Inflammatory macrophage treated with lipopolysaccharide for 1 hour (primary cell): Measurements from ENCODE around the gene STK40.

ENCODE experiments used
- DNase-seq, 2 donors: peaks; one replicate each; pipeline ENCODE4 v3.0.0-alpha.2; 2020 to 2022

STK40 gene

DNA sequence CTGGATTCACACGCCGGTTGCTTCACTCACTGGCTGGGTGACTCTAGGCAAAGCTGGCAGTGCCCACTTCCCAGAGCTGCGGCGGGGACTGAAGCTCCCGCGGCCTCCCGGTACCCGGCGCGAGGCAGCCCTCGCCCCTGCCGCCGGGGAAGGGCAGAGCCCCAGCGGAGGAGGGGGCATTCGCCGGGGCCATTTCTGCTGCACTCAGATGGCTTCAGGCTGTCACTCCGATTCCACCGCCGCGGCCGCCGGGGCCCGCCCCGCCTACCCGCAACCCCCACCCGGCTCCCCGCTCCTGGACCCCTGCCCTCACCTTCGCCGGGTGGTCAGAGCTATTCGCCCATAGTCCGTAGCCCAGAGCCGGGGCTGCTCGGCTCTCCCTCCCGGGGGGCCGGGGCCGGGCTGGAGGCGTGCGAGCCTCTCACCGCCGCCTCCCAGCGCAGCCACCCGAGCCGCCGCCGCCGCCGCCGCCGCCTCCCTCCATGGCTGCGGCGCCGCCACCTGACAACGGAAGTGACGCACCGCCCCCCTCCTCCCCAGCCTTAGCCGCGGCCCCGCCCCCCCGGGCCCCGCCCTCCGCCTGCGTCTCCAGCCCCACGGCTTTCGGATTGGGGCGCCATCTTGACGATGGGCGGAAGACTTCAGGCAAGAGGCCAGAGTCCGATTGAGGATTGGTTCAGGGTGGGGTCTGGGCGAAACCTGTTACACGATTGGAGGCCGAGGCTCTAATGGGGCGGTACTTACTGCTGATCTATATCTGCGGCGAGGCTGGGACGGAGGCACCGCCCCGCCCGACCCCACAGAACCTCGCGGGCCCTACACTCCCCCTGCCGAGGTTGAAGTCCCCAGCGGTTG lies at the start of gene STK40:
Gene STK40 (minus strand): TSS at position 515 of the 855 bp plus-strand sequence. CDS start 24,592 bp downstream, outside the sequence.
- DNase-seq = peak; percentile 98 to 99

DNA sequence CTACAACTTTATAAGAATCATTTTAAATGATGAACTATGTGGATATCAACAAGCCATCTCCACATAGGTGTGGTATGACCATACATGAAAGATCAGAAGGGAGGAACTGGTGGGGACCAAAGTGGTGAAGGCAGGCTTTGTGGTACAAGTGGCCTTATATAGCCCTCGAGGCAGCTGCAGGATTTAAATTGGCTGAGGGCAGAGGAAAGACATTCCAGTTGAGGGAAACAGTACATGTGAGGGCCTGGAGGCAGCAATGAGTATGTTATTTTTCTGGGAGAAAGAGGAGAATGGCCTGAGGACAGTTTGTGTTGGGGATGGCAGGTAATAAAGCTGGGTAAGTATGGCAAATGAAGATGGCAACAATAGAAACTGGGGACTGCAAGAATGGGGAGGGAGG lies 47.4 kb upstream of the STK40 start:
- DNase-seq = no peak

DNA sequence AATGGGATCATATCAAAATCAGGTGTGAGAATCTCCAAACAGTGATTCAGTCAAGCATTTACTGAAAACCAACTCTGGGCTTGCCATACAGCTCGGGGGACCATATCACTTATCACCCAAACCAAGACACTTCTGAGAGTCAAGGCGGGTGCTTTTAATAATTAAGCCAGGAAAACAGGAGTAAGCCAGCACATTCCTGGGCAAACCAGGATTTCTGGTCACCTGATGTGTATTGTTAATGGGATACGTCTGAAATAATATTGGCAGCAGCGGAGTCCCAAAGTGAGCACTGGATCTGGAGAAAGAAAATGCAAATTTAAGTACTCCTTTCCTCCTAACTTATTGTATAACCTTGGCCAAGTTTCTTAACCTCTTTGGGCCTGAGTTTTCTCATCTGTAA lies 46.9 kb upstream of the STK40 start:
- DNase-seq = no peak

GRCh38 chr1:36425791-36426190 lies 40.1 kb upstream of the STK40 start:
- no peak for DNase-seq

DNA sequence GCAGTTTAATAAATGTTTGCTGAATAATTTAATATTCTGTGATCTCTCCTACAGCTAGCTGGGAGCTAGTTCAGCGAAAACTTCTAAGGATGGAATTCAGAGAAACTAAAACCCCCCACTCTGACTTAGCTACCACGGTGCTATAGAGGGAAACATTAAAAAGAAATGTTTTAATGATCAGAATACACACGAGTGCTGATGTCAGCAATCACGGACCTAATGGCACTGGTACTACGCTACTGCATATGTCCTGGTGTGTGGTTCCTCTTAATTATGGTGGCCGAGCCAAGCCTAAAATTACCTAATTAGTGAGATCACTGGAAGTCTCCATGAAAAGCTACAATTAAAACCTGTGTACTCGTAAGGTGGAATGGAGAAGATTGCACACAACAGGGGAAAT lies 35.9 kb upstream of the STK40 start:
- DNase-seq = no peak

GRCh38 chr1:36420836-36421317 lies 35.2 kb upstream of the STK40 start:
- peak; percentile 95 to 100 for DNase-seq

- DNase-seq = no peak
Observed at GRCh38 chr1:36420409-36420808, 34.7 kb upstream of the STK40 start.

DNA sequence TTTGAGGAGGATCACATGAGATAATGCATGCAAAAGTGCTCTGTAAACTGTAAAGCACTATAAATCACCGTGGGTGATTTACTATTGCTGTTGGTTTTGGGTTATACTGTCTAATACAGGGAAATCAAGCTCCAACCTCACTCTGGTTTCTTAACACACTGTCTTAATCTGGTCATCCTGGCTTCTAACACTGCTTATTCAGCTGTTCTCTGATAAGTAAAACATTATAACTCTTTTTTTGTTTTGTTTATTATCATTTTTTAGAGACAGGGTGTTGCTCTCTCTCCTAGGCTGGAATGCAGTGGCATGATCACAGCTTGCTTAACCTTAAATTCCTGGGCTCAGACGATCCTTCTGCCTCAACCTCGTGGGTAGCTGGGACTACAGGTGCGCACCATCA lies 33.8 kb upstream of the STK40 start:
- no peak for DNase-seq

DNA sequence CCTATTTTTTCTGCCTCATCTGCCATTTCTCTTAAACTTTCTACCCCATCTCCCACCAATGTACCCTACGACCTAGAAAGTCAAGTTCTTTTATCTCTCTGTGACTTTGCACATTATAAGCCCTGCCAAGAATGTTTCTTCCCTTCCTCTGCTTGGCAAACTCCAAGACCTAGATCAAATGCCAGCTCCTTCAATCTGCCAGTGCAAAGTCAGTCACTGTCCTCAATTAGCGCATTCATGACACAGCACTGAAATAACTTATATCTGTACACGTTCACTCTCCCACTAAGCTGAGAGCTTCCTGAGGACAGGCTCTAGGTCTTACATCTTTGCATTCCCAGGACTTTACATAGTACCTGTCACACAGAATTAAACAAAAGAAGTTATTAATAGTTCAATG lies 33.4 kb upstream of the STK40 start:
- no peak for DNase-seq

- no peak for DNase-seq
Observed at GRCh38 chr1:36417931-36418330, 32.2 kb upstream of the STK40 start.

DNA sequence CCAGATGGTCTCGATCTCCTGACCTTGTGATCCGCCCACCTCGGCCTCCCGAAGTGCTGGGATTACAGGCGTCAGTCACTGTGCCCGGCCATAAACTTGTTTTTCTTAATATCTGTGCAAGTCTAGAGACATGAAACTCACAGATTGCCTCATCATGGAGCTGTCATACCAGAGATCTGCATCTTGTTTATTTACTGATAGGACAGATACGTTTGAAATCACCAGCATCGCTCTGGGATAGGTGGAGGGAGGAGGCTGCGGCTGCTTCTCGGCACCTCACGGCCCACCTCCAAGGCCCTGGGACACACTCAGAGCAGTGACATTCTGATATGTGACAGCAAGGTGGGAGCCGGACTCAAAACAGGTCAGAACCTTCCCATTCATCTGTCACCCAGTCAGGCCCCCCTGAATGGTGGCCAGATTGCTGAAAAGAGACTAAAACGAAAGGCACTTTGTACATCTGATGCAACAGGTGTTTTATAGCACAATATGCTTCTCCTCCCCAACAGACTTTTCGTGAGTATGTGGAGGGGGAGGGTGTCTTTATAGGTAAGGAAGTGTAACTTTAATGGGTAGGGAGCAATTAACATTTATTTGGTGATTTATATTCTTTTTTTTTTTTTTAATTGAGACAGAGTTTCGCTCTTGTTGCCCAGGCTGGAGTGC lies 30.1 kb upstream of the STK40 start:
- DNase-seq = no peak

DNA sequence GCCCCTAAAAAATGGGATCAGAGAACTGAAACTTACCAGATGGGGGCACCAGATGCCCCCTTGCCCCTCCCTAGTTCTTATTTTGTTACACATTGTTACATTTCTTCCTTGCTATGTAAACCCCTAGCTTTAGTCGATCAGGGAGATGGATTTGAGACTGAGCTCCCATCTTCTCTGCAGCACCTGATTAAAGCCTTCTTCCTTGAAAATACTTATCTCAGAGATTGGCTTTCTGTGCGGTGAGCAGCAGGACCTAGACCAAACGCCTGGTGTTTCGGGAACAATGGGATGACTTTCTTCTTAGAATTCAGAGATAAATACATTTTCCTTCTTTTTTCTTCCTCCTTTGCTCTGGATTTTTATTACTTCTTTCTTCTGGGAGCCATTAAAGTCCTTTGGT lies 28.7 kb upstream of the STK40 start:
- DNase-seq = no peak

DNA sequence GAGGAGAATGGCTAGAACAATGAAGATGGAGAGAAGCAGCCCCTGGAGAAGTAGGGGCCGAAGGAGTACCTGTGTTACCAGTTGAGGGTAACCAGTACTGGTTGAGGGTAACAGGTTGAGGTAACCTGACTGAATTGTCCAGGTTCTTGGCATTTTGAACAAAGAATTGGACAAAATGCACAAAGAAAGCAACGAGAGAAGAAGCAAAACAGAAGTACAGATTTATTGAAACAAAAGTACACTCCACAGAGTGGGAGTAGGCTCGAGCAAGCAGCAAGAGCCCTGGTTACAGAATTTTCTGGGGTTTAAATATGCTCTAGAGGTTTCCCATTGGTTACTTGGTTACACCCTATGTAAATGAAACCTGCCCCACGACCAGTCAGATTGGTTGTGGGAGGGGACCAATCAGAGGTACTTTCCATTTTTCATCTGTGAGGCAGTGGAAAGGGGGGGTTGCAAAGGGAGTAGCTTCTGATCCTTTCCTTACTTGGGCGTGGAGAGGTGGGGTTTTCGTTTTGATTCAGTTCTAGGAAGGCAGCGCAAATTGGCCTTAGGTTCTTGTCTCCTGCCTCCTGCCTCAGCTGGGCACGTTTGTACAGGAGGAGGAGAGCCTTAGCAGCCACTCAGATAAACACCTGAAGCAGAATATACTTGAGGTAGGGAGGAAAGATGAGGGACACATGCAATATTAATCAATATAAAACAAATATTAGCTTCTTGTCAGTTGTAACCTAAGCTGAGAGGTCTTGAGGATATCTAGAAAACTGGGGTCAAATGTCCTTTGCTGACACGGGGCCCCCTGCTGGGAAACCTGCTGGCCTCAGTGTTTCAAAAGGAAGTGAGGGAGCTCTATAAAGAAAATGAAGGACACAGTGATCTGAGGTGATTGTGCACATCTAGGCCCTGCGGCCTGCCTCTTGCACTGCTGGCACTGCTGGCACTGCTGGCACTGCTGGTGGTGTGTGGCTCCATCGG lies 26.2 kb upstream of the STK40 start:
- DNase-seq = peak; percentile 66 to 82

DNA sequence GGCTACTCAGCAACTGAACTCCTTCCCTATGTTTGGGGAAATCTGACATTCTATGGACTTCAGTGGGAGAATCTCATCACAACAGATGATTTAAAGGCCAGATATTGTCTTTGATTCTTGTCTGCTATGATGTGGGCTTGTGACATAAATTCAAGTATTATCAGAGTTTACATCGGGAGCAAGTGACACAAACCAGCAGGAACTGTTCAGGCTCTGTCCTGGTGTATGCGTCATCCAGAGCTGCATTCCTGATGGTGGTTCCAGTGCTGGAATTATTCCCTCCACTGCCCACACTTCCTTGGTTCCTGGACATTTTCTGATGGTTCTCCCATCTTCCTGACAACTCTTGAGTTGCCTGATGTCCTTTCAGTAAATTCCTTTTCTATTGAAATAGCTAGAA lies 22.8 kb upstream of the STK40 start:
- DNase-seq = no peak

DNA sequence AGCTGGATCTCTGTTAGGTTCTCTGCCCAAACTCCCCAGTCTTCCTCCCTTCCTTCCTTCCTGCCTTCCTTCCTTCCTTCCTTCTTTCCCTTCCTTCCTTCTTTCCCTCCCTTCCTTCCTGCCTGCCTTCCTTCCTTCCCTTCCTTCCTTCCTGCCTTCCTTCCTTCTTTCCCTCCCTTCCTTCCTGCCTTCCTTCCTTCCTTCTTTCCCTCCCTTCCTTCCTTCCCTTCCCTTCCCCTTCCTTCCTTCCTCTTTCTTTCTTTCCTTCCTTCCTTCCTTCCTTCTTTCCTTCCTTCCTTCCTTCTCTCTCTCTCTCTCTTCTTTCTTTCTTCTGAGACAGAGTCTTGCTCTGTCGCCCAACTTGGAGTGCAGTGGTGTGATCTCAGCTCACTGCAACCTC lies 20.7 kb upstream of the STK40 start:
- no peak for DNase-seq

DNA sequence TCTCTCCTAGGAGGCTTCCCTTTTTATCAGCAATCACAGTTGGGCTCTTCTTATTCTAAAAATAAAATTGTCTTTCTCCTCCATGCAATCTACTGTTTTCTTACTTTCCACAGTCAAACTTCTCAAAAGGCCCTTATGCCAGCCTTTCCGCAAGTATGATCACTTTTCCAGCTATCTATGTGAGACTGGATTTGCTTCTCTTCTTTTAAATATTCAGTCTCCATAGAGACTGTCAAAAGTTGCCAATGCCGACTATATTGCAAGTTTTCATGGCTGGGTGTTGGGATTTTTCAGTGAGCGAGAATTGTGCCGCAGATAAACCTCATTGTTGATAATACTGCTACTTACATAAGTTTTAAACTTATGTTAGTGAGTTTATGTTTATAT lies 16.8 kb upstream of the STK40 start:
- no peak for DNase-seq

- no peak for DNase-seq
Observed at GRCh38 chr1:36401602-36402503, 16.1 kb upstream of the STK40 start.

- DNase-seq = peak; percentile 82 to 88
Observed at GRCh38 chr1:36400825-36401601, 15.3 kb upstream of the STK40 start.

GRCh38 chr1:36400514-36400824 lies 14.7 kb upstream of the STK40 start:
- no peak for DNase-seq

DNA sequence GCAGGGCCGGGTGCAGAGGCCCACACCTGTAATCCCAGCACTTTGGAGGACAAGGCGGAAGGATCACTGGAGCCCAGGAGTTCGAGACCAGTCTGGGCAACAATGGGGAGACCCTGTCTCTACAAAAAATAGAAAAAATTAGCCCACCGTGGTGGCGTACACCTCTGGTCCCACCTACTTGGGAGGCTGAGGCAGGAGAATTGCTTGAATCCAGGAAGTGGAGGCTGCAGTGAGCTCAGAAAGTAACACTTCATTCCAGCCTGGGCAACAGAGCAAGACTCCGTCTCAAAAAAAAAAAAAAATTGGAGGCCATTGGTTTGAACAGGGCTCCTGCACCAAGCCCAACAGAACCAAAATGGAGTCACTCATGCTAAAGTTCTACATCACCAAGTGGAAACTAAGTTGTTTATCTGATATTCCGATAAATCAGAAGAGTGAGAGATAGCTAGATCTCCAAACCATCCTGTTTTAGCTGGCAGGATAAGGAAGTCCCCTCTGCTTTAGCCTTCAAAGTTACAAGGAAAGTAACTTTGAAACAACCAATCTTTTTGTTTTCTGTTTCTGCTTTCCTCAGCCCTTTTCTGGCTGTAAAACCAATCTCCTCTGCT lies 12.8 kb upstream of the STK40 start:
- DNase-seq = no peak
